Measurements from ENCODE around the gene SAXO1.

The SAXO1 gene

GRCh38 chr9:19048966-19049916 is 16.2 kb upstream of the SAXO1 start, which contains the start of gene RRAGA:
Gene RRAGA, plus strand, starts transcription at chr9:19049427. Its CDS starts 233 bp downstream, at chr9:19049660.
- TF ChIP-seq CTCF (IDR thresholded peaks at IDR 0.05; ENCODE audit: low read depth, low read length, missing control alignments): peak; percentile 86
- peak within 1 kb of the TSS; percentile 58 for H3K4me3 ChIP-seq (ENCODE audit: low read depth, low read length)
- DNase-seq (ENCODE audit: low read depth): peak; percentile 92

DNA sequence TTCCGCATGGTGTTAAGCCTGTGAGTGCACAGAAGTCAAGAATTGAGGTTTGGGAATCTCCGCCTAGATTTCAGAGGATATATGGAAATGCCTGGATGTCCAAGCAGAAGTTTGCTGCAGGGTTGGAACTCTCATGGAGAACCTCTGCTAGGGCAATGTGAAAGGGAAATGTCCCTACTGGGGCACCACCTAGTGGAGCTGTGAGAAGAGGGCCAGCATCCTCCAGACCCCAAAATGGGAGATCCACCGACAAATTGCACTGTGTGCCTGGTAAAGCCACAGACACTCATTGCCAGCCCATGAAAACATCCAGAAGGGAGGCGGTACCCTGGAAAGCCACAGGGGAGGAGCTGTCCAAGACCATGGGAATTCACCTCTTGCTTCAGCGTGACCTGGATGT is 3.6 kb upstream of the SAXO1 start:
- peak; percentile 47 for TF ChIP-seq CTCF (IDR thresholded peaks at IDR 0.05; ENCODE audit: low read depth, low read length, missing control alignments)
- no peak for DNase-seq (ENCODE audit: low read depth)
- no peak overlapping the region for H3K4me3 ChIP-seq (ENCODE audit: low read depth, low read length)

GRCh38 chr9:19032406-19032805 is 603 bp downstream of the SAXO1 start:
- H3K4me3 ChIP-seq (ENCODE audit: low read depth, low read length): no peak overlapping the region
- no peak for TF ChIP-seq CTCF (IDR thresholded peaks at IDR 0.05; ENCODE audit: low read depth, low read length, missing control alignments)
- DNase-seq (ENCODE audit: low read depth): no peak

DNA sequence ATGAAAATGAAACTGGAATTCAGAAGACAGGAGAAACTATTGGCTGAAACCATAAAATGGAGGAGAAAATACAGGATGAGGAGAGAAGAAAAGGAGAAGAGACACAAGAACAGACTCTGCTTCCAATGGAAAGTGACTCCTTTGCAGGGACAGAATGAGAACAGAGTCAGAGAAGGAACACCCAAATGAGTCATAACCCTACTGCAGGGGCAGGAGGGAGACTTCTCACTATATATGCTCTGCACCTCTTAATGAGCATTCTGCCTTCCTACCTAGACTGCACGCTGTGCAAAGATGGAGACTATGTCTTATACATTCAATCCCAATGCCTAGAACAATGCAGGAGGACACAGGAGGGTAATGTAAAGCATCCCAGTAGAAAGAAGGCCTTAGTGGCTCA is 2.1 kb downstream of the SAXO1 start:
- no peak overlapping the region for H3K4me3 ChIP-seq (ENCODE audit: low read depth, low read length)
- no peak for DNase-seq (ENCODE audit: low read depth)
- no peak for TF ChIP-seq CTCF (IDR thresholded peaks at IDR 0.05; ENCODE audit: low read depth, low read length, missing control alignments)

- no peak for DNase-seq (ENCODE audit: low read depth)
- no peak overlapping the region for H3K4me3 ChIP-seq (ENCODE audit: low read depth, low read length)
- TF ChIP-seq CTCF (IDR thresholded peaks at IDR 0.05; ENCODE audit: low read depth, low read length, missing control alignments): peak; percentile 63
These were observed 4.1 kb downstream of the SAXO1 start for GRCh38 chr9:19028835-19029451.

DNA sequence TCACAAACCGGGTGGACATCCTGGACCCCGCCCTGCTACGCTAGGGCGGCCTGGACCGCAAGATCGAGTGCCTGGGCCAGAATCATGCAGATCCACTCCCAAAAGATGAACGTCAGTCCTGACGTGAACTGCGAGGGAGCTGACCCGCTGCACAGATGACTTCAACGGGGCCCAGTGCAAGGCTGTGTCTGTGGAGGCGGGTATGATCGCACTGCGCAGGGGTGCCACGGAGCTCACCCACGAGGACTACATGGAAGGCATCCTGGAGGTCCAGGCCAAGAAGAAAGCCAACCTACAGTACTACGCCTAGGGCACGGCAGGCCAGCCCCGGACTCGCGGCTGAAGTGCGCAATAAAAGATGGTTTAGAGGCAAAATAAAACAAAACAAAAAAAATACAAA is 5.2 kb downstream of the SAXO1 start:
- TF ChIP-seq CTCF (IDR thresholded peaks at IDR 0.05; ENCODE audit: low read depth, low read length, missing control alignments): no peak
- DNase-seq (ENCODE audit: low read depth): no peak
- H3K4me3 ChIP-seq (ENCODE audit: low read depth, low read length): no peak overlapping the region
